CD4-positive, alpha-beta T cell treated with Interleukin-6 for 4 hours (primary cell): ENCODE results near the gene NACC1.
A peak's percentile ranks its signal among the peaks of the same experiment; 100 is the strongest.

Experiments
- DNase-seq: peaks from one replicate; pipeline ENCODE4 v3.0.0-alpha.2; 2020; ENCODE audit warnings: mixed read lengths

The NACC1 gene

DNA sequence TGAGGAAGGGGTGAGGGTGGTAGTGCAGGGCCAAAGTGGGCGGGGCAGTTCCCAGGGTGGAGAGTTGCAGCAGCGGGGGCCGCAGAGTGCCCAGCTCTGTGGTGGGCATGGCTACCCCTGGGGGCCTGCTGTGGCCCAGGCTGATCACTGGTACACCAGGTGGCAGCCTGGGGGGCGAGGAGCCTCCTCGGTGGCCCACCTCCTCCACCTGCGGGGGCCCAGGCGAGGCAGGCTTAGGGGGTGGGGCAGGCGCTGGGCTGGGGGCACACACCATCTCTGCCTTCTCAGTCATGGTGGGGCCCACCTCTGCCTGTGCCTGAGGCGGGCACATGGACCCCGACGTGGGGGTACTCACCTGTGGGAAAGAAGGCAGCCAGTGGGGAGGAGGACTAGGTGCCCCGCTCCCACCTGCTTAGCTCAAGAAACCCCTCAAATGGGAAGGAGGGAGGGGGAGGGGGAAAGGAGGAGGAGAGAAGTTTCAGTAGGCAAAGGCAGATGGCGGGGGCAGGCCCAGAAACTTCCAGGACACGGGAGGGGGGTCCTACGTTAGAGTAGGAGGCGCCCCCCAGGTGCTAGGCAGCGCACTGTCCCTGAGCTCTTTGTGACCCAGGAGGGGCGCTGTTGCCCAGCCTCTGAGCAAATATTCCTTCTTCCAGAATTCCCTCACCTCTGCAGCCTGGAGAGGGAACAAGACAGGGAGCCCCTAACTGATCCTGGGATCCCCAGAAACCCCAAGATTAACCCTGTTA lies 17.0 kb upstream of the NACC1 start:
- no peak for DNase-seq

DNA sequence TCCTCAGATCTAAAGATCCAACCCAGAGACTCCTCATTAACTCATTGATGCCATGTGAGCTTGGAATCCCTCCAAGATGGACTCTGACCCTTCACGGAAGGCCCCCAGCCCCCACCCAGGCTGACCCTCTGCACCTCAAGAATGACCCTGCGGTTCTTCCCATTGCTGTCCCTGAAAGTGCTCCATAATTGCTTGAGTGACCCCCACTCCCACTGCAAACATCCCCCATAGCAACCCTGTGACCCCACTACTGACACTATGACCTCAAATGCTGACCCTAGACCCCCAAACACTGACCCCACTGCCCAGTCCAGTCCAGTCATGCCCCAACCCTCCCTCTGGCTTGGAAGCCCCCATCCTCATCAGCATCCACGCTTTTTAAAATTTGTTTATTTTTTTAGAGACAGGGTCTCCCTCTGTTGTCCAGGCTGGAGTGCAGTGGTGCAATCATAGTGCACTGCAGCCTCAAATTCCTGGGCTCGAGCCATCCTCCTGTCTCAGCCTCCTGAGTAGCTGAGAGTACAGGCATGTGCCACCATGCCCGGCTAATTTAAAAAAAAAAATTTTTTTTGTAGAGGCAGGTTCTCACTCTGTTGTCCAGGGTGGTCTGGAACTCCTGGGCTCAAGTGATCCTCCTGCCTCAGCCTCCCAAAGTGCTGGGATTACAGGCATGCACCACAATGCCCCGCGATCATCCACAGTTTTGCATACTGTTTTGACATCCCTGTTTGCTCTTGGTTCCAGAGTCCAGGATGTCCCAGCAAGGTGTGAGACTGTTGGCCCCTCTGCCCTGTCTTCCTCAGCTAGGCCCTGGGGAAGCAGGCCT lies 16.3 kb upstream of the NACC1 start:
- no peak for DNase-seq

DNA sequence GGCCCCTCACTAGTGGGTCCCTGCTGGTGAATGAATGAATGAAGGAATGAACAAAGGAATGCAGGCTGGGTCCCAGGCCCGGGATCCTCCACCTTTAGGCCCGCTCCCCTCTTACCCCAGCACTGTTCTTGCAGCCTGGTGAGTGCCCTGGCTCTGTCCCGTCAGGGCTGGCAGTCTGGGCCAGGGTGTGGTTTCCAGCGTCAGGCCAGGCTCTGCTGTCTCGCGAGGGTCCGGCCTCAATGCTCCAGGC lies 15.7 kb upstream of the NACC1 start:
- DNase-seq: no peak

DNA sequence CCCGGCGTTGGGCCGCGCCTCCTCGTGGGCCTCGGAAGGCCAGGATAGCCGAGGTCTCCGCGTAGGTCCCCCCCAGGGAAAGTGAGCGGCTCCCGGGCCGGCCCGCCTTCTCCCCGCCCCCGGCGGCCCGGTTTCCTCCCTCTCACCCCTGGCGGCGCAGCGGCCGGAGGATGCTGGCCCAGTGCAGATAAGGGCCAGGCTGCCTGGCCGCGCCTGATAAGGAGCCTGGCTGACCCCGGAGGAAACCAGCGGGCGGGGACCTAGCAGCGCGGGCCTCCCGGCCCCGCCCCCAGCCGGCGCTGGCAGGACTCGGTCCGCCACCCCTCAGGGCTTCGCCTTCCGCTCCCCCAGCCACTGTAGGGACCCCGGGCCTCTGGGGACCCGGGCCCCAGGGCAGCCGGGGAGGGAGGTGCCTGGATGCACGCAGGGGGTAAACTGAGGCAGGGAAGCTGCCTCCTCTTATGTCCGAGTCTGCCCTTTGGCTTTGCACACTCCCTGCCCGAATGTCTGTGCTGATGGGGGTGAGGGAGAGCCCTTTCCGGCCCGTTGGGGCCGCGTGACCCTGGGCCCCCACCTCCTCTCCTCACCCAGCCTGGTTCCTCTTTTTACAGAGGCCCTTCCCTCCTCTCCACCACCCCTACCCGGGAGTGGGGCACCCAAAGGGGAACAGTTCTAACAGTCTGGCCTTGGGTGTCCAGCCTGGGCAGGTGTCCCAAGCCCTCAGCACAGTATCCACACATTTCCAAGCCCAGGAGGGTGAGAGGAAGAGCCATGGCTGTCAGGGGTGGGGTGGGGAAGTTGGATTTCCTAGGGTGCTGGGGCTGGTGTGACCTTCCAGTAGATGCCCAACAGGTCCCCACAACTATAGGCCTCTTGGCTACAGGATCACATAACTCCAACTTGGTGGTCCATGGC lies 15.1 kb upstream of the NACC1 start, which contains the start of gene LYL1:
Gene LYL1 (minus strand): TSS at position 193 of the 915 bp plus-strand sequence. CDS start 1,687 bp downstream, outside the sequence.
- peak; percentile 55 for DNase-seq

DNA sequence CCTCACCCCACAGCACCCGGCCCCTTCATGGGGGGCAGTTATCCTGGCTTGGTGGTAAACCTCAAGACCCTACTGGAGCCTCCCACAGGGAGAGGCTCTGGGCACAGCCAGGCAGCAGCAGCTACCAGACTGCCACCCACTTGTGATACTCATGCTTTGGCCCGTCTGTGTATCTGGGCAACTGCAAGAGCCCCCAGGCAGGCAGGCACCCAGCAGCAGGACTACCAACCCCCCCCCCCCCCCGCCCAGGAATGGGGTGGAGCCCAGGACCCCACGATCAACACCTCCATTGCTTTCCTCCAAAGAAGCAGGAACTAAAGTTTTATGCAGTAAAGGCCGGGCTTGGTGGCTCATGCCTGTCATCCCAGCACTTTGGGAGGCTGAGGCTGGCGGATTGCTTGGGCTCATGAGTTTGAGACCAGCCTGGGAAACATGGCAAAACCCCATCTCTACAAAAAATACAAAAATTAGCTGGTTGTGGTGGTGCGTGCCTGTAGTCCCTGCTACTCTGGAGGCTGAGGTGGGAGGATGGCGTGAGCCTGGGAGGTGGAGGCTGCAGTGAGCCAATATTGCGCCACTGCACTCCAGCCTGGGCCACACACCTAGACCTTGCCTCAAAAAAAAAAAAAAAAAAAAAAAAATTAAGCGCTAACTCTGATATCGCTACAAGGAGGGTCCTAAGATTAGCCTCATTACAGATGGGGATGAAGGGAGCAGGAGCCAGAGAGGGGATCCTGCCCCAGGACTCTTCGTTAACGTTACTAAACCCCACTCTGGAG lies 14.3 kb upstream of the NACC1 start:
- DNase-seq: no peak

DNA sequence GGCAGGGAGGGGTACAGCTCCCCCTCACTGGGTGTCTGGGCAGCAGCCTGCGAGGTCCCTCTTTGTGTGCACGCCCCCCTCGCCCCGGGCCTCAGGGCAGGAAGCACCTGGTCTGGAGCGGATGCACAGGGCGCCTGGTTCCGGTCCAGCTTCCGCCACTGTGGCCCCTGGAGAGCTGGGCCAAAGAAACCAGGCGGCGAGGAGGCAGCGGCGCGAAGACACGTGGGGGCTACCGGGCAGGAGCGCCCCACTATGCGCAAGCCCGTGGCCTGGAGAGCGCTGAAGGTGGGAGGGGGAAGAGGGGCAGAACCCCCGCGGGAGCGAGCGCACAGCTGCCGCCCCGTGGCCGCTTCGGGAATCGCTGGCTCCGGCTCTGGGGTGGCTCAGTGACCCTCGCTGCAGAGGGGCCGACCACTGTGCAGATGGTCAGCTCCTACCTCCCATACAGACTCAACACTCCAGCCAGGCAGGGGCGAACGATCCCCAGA lies 13.7 kb upstream of the NACC1 start:
- peak; percentile 69 for DNase-seq

DNA sequence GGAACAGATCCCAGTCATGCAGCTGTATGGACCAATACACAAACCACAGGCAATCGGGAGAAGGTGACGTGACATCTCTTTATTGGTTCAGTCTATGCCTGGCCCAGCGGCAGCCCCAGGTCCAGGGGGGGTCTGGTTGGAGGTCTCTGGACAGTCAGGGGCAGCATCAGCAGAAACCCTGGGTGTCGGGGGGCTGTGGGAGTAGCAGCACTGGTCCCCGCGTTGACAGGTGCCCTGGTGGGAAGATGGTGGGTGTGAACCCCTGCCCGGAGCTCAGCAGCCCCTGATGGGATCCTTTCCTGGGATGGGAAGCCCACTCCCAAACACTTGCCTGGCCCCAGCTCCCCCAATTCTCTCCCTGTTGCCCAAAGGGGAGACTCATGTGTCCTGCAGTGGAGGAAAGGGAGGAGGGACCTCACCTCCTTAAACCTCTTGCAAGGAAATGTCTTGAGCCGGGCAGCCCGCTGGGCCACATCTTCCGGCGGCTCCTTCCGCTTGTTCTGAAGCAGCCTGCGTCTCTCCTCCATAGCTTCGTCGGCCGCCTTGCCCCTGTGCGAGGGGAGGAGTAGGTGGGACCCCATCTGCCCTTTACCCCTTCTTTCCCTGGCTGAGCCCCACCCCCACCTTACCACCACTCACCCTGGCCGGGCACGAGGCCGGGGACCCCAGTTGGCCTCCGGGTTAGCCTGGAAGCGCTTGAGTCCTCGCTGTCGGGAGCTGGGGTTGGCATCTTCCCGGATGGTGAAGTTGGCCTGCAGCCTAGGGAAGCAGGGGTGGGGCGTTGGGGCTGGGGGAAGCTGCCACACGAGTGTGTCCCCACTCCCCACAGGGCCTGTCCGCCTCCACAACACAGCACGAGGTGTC lies 13.0 kb upstream of the NACC1 start:
- DNase-seq: peak; percentile 56

DNA sequence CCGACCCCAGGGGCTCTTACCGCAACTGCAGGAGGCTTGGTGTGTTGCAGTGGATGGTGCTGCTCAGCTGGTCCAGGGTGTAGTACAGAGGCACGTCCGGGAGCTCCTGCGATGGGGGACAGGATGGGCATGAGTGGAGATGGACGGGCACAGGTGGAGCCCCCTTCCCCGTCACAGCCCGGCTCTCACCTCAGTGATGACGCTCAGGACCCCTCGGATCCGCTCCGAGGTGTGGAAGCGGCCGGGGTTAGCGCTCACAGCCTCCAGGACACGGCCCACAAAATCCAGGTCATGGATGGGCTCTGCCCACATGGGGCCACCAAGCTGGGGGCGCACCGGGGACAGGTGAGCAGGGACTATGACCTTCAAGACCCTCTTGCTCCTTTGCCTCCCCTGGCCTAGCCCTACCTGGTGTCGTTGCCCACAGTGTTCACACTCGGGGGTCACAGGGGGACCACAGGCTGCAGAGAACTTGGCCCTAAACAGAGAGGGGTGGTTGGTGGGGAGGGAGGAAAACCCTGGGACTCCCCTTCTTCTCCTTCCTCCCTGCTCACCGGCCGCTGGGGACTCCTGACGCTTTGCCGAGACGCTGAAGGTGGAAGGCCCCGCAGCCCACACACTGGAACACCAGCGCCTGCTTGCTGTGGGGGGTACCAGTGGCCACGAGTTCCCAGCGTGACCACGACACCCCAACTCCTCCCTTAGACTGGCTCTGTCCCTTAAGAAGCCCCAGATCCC lies 8.5 kb upstream of the NACC1 start:
- DNase-seq: no peak

DNA sequence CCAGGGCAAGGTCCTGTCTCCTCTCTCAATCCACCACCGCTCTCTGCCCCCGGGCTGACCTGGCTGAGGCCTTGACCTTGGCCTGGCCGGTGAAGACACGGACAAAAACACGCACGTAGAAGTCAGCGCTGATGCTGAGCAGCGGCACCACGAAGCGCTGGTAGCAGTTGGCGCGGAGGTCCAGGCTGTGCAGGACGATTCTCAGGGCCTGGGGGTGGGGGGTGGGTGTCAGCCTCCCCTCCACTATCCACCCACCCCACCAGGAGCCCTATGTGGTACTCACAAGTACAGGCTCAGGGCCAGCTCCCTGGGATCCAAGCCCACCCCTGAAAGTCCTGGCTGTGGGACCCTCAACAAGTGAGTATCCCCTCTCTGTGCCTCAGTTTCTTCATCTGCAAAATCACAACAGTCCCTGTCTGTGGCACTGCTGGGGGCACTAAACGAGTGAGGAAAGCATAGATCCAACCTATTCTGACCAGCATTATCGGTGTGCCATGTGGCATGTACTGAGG lies 7.9 kb upstream of the NACC1 start:
- no peak for DNase-seq

DNA sequence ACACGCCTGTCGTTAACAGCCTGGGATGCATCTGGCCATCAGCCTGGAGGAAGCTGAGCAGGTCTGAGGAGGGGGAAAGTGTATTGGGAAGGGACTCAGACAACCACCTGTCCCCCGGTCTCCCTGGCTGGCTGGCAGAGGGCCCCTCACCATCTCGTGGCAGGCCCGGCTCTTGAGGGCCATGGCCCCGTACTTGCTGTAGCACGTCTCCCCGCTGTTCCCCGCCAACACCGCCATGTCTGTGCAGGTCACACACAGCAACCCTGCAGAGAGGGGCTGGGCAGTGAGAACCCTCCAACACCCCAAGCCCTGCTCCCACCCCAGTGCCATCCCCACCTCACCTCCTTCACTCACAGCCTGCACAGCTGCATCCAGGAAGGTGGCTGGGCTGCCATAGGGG lies 5.5 kb upstream of the NACC1 start:
- no peak for DNase-seq

DNA sequence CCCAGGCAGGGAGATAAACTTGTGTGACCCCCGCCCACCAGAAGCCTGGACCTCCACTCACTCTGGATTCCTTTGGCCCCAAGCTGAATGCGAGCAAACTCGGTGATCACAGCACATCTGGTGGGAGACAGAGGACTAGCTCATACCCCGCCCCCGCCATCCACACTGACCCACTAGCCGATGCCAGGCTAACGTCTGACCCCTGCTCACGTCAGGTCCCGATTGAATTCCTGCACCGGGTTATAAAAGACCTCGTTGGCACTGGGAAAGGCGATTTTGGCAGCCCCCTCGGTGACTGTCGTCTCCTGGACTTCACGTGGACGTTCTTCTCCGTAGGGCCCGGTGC lies 2.2 kb upstream of the NACC1 start:
- DNase-seq: no peak

DNA sequence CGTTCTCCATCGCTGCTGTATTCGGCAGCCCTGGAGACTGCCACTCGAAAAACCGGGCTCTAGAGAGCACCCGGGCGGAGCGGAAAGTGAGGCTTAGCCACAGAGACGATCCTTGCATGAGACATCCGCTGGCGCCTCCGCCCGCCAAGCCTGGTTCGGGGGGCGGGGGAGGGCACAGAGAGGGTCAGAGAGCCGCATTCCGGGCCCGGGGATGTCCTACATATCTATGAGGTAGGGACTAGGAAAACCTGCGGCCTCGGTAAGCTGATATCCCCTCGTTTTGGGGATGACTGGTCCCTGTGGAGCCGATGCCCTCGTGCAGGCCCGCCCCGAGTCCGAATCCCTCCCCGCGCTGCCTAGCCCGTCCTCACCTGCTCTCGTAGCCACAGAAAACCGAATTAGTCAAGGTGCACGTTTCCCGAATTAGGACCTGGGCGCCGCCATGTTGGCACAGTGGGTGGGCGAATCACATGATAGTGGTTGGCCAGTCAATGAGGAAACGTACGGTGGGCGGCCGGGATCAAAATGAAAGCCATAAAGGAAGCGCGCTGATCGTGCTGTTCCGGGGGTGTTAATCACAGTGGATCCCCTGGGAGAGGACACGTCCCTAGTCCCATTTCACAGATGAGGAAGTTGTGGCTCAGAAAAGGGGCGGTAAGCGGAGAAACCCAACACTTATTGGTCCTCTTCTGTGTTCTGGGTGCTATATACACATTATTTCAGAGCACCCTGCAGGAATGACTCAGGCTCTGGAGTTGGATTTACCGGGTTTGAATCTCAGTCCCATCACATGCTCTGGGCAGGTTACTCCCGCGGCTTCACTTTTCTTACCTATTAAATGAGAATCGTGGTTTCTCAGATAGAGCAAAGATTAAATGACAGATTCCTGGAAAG lies 1.5 kb upstream of the NACC1 start, which contains the start of gene TRMT1:
Gene TRMT1 (minus strand): TSS at position 459 of the 894 bp plus-strand sequence. CDS start 341 bp downstream, at position 118.
- DNase-seq: peak; percentile 89

DNA sequence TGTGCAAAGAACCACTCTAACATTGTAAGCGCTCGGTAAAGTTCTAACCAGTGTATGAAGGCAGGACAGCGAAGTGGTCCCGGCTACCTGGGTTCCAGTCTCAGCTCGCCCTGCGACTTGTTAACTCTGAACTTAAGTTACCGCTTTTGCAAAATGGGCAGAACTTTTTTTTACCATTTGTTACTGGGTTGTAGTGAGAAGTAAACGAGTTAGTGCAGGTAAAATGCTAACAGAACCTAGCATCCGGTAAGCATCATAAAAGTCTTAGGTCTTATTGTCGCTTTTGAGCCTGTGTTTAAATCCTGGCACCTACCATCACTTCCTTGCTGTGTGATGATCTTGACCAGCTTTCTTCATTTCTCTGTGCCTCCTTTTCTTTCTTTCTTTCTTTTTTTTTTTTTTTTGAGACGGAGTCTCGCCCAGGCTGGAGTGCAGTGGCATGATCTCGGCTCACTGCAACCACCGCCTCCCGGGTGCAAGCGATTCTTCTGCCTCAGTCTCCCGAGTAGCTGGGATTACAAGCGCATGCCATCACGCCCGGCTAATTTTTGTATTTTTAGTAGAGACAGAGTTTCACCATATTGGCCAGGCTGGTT lies 790 bp upstream of the NACC1 start:
- no peak for DNase-seq

DNA sequence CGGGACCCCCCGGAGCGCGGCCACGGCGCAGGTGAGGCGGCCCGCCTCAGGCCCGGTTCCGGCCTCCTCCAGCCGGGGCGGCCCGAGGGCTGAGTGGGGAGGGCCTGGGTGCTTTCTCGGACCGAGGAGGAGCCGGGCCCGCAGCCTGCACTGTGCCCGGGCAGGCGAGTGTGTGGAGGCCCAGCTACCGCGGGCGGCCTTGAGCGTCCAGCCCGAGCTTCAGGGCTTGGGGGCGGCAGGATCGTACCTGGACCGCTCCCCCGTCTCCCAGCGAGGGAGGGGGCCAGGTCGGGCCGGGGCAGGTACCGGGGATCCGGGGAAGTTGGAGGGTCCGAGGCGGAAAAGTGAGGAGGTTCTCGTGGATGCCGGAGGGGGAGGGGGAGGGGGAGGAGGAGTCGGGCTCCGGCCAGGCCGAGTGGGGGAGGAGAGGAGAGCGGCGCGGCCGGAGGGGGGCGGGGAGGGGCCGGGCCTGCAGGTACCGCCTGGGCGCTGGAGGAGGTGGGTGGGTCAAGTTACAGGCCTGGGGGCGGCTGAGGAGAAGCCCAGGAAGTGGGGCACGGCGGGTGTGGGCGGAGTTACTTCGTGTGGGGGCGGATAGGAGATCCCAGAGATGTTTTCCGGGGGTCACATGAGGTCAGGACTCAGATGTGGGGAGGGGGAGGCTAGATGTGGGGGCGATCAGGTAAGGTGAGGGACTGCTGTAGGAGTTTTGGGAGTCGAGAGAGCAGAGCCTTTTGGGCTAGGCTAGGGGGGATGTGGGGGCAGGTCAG lies 545 bp downstream of the NACC1 start:
- DNase-seq: peak; percentile 52

DNA sequence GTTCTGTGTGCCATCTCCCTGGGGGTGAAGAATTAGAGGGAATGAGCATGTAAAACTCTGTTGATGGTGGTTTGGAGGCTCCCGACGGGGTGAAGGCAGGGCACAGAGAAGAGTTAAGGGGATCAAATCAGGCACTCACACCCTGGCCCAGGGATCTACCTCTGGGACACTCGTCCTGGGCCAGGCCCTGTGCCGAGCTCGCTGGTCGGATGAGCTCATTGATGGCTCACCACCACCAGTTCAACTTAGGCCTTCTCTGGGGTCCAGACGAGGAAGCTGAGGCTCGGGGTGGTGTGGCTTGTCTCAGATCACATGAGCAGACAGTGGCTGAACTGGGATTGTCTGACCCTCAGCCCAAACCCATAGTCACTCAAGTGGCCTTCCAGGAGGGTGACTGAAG lies 1.6 kb downstream of the NACC1 start:
- no peak for DNase-seq

DNA sequence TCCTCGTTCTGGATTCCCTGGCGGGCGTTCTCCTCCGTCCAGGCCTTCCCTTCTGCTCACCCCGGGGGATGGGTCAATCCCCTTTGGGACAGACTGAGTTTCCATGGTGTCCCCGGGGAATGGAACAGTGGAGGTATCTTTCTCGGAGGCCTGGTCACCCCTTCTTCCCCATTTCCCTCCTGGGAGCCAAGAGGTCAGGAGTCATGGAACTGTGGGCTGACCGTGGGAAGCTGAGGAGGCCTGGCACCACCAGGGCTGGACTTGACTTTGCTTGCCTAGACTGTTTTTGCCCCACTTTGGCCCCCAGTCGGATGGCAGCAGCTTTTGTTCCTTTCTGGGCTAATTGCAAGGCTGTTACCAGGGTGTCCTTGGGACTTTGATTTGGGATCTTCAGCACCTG lies 2.0 kb downstream of the NACC1 start:
- DNase-seq: no peak

DNA sequence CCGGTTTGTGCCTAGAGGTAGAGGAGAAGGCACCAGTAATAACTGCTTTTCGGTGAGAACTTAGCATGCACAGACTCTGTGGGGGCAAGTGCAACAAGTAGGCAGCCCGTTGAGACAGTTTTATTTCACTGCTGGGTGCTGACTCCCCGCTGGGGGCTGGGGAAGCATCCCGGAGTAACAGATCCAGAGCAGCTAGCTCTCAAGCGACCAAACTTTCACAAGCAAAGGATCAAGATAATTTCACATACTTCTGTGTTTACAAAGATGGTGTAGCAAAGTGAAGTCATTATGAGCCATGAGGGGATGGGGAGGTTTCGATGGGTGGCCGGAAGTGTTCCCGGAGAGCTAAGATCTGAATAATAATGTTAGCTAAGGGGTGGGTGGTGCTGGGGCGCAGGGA lies 2.8 kb downstream of the NACC1 start:
- no peak for DNase-seq
